ENCODE results near the gene CCDC85C.

GRCh38 chr14:99592394-99592793 lies 11.6 kb downstream of the CCDC85C start:
- TF ChIP-seq POLR2A (IDR thresholded peaks at IDR 0.05) (no peak), CTCF (IDR thresholded peaks at IDR 0.05) (no peak), EP300 (IDR thresholded peaks at IDR 0.05) (no peak)
